HG02970 (cell line): Measurements from ENCODE around the gene CRYBG2.
"Not testable (repeated sequence)": the region's sequence is repeated elsewhere in the genome, so short reads cannot be mapped to it uniquely, and the experiment has no call there.

Source experiments
- ATAC-seq: cut with Tn5 transposase; IDR thresholded peaks from one replicate; pipeline ENCODE4 v1.9.1; 2021; ENCODE audit warnings: mild to moderate bottlenecking, moderate library complexity, moderate number of reproducible peaks; ENCODE audit not compliant: unreplicated experiment, low FRiP score

The CRYBG2 gene, protein sequence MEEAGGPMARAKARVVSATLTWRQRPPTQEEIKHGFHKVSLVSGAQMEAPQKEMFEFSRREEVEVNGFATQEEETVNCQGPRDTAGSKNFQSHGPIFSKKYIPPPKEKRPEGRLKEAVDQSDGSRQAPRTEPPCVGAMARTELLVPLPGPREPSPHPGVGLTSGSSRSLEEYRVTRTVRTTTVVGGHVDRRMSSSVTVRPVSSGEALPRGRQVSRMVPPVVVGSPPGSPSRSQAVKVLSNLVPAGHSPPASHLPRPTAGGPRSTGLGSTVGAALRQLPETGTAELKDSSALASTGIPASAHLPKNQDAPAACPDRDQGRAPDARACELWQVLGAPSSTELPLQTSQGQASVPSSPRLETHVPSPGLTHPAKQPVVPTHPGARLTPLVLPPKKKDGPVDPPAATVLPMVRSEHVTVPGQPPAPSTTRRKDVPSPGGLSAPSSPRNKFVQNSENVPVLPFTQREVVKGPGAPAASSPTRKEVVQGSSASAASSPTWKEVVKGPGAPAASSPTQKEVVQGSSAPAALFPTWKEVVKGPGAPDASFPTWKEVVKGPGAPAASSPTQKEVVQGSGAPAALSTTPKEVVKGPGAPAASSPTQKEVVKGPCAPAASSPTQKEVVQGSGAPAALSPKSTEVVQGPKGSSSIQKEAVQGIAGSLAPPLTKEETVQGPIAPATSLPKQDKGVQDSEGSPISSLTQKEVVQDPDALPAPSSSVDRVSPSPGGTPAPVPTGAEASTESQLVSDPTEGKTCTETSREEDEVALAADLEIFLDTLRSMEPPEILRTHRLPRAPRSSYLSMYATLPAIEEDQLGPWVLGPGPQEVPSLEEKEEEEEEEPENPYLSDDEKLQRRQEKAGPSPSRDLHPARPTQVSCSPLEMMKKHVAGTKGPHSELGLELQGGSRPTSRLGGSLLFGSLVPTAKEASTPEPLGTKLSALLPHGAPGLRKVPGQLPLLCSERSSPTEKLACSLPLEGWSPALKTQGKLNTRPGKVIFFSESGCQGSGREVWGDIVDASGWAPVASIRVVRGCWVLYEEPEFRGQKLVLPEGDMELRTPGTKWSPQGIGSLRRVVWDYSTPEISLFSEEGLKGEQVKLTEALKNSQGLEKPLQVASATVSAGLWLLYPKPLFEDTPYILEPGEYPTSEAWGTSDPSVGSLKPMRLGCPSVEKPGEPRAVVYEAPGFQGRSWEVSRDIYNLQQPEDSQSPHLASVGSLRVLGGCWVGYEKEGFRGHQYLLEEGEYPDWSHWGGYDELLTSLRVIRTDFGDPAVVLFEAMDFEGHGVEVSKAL (N-terminal part only)

DNA sequence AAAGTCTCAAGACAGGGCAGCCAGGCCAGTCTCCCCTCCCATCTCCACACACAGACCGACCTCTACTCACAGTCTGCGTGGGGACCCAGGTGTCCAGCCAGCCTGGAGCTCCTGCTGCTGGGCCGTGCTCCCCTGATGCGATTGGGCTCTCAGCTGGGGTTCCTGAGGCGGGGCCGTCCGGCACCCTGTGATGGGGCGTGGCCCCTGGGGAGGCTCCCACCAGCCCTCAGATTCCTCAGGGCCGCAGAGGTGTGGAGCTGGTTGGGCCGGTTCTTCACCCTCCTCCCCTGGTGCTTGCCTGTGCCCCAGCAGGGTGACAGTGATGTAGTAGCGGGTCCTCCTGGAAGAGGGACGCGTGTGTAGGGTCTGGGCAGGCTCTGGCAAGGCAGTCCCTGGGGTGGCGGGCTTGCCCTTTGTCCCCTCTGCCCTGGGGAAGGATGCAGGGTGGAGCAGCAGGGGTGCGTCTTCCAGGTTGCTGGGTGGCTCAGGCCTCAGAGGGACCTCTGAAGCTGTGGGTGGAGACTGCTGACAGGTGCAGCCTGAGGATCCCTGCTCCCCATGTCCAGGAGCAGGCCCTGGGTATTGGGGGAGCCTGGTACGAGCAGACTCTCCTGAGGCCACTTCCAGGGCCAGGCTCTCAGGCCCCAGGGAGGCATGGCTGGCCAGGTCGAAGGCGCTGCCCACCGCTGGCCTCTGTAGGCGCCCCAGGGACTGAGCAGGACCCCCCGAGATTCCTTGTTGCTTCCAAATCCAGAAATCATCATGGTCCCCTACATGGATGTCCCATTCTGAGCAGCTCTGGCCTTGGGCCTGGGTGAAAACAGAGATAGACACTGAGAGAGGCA is at the start of gene CRYBG2:
TSS of gene CRYBG2 (minus strand) at position 155 of the 845 bp plus-strand sequence. CDS start 7,473 bp downstream, outside the sequence.
- no peak for ATAC-seq

- no peak for ATAC-seq
Observed at GRCh38 chr1:26403656-26404055, 49.7 kb upstream of the CRYBG2 start.

DNA sequence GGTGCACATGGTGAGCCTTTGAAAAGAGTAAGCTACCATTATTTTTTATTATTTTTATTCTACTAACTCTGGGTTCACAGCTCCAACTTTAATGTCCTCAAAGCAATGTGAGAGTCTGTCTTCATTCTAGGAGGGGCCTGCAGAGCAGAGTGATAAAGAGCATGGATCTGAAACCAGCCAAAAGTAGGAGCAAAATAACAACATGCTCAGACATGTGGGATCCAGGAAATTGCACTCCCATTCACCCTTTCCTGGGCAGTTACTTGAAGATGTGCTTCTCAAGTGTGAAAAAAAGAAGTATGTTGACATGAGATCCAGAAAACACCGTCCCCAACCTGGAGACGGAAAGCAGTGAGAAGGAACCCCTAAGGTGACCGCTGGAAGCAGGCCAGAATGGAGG is 48.0 kb upstream of the CRYBG2 start:
- ATAC-seq = no peak

DNA sequence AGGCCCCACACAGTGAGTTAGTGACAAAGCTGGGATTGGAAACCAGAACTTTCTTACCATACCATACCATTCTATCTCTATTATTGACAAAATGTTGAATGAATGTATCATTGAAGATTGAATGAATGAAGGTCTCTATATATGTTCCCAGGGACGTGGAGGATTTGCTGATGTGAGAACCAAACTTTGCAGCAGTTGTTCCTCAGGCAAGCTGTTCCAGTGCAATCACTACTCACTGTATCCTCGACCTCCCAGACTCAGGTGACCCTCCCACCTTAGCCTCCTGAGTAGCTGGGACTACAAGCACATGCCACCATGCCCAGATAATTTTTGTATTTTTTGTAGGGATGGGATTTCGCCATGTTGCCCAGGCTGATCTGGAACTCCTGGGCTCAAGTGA is 45.1 kb upstream of the CRYBG2 start:
- ATAC-seq = no peak

- no peak for ATAC-seq
Observed at GRCh38 chr1:26395754-26396153, 41.8 kb upstream of the CRYBG2 start.

GRCh38 chr1:26391450-26391849 is 37.5 kb upstream of the CRYBG2 start:
- no peak for ATAC-seq

DNA sequence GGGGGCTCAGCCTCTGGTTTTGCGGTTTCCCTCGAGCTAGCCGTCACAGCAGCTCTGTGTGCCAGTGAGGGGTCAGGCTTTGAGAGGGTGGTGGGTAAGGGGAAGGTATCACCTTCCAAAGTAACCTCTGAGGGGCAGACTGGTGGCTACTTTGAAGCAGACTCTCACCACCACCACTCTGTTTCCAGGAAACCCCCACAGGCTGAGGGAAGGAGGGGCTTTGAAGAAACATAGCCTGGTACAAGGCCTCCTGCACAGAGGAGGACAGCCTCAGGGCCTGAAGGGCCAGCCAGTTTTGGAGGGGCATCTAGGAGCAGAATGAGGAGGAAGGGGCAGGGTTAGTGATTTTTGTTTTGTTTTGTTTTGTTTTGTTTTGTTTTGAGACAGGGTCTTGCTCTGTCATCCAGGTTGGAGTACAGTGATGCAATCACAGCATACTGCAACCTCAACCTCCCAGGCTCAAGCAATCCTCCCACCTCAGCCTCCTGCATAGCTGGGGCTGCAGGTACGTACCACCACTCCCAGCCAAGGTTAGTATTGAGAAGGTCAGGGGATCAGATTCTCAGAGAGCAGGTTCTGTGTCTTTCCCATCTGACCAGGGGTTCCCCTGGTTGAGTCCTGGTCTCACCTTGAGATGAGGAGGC is 35.8 kb upstream of the CRYBG2 start:
- ATAC-seq = no peak

DNA sequence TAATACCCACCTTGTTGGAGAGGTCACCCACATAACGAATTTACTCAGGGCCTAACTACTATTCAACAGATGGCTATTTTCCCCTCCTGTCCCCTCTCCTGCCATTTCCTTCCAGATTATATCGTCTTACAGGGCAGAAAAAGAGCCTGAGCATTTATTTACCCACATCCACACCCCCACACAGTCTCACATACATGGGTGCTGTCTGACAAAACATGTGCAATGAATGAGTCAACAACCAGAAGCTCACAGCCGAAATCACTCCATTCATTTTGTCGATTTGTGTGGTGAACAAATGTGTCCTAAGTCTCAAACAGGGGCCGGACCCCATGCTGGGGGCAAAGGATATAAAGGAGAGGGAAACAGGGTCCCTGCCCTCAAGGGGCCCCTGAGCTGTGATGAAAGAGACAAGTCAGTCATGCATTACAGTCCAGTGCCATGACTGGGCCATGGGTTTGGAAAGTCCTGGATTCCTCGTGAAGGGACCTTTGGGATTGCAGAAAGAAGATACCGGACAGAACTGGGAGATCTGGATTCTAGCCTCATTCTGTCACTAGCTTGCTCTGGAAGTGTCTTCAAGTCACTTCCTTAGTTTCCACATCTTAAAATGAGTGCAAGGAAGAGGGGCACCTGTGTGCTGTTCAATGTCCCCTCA is 35.0 kb upstream of the CRYBG2 start:
- ATAC-seq = no peak

- ATAC-seq = no peak
Observed at GRCh38 chr1:26387447-26387846, 33.5 kb upstream of the CRYBG2 start.

DNA sequence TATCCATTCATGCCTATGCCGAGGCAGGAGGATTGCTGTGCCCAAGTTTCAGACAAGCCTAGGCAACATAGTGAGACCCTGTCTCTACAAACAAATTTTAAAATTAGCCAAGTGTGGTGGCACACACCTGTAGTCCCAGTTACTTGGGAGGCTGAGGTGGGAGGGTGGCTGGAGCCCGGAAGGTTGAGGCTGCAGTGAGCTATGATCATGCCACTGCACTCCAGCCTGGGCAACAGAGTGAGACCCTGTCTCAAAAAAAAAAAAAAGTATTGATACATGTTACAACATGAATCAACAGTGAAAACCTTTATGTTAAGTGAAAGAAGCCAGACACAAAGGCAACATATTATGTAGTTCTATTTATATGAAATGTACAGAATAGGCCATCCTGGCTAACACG is 31.1 kb upstream of the CRYBG2 start:
- not testable (repeated sequence) for ATAC-seq

DNA sequence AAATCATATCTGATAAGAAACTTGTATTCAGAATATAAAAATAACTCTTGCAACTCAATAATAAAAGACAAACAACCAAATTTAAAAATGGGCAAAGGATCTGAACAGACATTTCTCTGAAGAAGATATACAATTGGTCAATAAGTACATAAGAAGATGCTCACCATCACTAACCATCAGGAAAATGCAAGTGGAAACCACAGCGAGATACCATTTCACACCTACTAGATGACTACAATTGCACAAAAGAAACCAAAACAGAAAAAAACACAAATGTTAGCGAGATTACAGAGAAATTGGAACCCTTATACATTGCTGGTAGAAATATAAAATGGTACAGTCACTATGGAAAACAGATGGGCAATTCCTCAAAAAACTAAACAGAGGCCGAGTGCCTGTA is 30.1 kb upstream of the CRYBG2 start:
- ATAC-seq = no peak

DNA sequence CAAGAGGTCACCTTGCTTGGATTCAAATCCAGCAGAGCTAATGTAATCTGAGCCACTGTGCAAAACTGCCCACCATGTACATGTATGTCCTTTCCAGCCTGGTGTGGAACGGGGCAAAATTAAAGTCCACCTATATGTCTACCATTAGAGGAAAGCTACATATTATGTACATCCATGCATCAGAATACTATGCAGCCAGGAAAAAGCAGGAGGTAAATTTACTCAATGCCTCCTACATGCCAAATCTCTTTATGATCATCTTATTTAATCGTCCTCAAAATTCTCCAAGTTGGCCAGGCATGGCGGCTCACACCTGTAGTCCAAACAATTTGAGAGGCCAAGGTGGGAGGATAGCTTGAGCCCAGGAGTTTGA is 24.9 kb upstream of the CRYBG2 start:
- ATAC-seq = no peak

DNA sequence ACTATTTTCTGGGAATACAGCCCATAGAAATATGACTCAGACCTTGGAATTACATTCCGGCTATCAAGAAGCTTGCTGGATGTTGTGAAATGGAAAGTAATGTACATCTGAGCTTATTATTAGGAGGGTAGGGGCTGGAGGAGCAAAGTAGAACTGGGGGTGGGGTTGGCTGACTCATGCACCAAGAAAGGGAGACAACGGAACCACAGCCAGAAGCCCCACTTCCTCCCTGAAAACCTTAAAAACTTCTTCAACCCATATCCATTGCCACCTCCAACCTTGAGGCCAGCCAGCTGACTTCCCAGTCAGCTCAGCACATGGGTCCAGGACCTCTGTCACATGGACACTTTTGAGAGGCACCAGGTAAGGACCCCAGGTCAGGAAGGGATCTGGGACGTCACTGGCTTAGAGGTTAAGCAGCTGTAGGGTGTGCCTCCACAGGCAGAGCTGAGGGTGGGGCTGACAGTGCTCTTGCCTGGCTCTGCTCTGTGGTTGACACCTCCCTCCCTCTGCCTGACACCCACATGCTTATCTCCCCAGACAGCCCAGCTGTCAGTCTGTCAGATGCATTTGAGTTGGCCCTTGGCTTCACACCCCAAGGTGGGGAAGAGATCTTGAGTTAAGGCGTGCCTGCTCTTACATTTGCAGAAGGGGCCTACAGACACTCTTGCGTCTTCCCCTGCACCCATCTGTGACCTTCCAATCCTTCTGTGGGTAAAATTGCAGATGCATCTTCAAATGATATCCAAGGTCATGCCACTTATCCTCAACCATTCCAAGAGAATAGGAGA is 24.4 kb upstream of the CRYBG2 start:
- no peak for ATAC-seq

DNA sequence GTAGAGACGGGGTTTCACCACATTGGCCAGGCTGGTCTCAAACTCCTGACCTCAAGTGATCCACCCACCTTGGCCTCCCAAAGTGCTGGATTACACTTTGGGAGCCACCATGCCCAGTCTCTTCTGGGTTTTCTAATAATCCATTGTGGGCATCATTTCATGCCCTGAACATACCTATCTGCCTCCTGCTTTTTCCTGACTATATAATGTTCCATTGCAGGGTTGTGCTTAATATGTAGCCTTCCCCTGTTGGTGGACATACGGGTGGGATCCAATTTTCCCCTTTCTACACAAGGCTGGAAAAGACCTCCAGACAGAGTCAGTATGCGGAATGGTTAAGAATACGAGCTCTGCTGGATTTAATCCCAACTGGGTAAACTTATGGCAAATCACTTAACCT is 22.1 kb upstream of the CRYBG2 start:
- ATAC-seq = no peak

DNA sequence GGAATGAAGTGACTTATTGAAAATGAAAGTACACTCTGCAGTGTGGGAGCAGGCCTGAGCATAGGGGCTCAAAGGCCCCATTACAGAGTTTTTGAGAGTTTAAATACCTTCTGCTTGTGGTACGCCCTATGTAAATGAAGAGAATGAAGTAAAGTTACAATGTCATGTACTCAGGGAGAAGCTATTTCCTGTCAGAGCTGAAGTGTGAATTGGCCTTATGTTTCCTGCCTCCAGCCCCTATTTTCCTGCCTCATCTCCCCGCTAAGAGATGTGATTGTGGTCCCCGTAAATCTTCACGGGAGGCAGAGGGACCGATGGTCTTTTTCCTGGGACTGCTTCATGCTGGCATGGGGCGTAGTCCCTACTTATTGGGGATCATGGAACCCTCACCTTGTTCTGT is 21.2 kb upstream of the CRYBG2 start:
- ATAC-seq = no peak

GRCh38 chr1:26374361-26374760 is 20.4 kb upstream of the CRYBG2 start:
- ATAC-seq = not testable (repeated sequence)

DNA sequence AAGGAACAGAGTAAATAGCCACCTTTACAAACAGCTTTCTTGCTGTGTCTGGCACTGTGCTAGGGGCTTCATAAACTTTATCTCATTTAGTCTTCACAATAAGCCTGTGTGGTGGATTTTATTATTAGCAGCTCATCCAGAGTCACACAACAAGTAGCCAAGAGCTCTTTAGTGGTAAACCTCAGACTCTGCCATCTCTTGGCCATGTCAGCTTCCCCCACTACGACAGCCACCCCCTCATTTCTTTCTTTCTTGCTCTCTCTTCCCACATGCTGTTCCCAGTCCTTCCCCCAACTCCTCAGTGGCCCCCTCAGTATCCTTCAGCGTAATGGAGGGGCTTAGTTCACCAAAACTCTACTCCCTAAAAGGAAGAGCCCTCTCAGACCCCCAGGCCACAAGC is 19.9 kb upstream of the CRYBG2 start:
- ATAC-seq = no peak

DNA sequence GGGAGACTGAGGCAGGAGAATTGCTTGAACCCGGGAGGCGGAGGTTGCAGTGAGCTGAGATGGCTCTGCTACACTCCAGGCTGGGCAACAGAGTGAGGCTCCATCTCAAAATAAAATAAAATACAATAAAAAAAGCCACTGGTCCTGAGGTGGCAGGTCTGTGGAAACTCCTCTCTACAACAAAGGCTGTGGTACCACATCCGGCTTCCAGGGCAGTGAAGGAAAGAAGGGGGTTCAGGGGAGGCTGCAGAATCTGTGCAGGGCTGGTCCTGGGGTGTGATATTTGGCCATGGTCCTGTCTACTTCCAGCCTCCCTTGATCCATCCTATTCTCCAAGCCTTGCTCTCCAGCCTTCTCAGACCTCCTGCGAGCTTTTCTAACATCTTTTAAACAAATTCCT is 19.4 kb upstream of the CRYBG2 start:
- no peak for ATAC-seq
